Suppressor macrophage (primary cell): ENCODE measurements around the gene AFF3.

Experiments
- DNase-seq, 4 experiments: peaks; one replicate each; pipeline ENCODE4 v3.0.0-alpha.2; 2020 to 2022

The AFF3 gene

GRCh38 chr2:100067784-100068183, 74.6 kb downstream of the AFF3 start:
- no peak for DNase-seq

GRCh38 chr2:100066856-100067255, 75.5 kb downstream of the AFF3 start:
- no peak for DNase-seq

DNA sequence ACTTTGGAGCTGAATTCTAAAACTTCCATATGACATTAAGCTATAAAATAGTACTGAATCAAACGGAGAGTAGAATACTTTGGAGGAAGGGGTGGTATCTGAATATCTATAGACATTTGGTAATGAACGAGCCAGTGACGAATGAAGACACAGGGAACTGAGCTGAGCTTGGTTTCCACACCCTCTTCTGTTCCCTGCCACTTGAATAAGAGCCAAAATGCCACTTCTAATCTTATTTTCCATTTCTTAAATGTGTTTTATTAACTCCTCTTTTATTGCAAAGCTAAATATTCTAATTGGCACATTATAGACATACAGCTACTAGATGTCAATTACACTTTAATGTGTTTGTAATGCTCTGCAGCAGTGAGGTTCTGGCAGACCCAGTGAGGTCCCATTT, 76.1 kb downstream of the AFF3 start:
- peak in 2 of 4 experiments; percentile 9 to 27 for DNase-seq

GRCh38 chr2:100064592-100065428, 77.6 kb downstream of the AFF3 start:
- DNase-seq = no peak

- DNase-seq = no peak
These were observed 78.2 kb downstream of the AFF3 start for GRCh38 chr2:100064165-100064564.

DNA sequence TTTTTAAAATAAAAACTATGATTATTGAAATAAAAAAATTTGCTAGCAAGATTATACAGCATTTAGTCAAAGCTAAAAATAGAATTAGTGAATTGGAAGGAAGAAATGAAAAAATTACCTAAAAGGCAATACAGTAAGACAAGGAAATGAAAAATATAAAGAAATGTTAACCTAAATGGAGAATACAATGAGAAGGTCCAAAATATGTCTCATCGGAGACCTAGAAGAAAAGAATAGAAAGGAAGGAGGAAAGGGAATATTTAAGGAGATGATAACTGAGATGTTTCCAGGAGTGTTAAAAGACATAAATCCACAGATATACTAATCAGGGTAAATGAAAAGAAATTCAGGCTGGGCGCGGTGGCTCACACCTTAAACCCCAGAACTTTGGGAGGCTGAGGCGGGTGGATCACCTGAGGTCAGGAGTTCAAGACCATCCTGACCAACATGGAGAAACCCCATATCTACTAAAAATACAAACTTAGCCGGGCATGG, 78.9 kb downstream of the AFF3 start:
- no peak for DNase-seq

GRCh38 chr2:100062336-100062735, 80.1 kb downstream of the AFF3 start:
- peak; percentile 20 to 74 (median 54) for DNase-seq

- no peak for DNase-seq
These were observed 81.5 kb downstream of the AFF3 start for GRCh38 chr2:100060875-100061274.

DNA sequence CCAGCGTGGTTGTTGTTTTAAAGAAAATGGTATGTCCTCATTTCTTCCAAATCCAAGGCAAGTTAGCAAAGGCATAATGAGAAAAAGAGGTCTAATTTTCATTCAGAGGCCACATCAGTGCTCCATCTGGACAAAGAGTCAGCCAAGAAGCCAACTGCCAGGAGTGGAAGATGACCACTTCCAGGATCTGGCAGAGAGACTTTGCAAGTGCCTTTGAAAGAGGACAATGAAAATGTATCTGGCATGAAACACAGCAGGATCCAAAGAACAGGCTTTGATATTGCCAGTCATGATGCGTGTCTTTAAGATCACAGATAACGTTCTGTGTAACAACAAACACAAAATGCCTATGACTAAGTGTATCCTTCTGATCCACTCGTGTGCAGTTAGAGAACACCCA, 82.8 kb downstream of the AFF3 start:
- no peak for DNase-seq

DNA sequence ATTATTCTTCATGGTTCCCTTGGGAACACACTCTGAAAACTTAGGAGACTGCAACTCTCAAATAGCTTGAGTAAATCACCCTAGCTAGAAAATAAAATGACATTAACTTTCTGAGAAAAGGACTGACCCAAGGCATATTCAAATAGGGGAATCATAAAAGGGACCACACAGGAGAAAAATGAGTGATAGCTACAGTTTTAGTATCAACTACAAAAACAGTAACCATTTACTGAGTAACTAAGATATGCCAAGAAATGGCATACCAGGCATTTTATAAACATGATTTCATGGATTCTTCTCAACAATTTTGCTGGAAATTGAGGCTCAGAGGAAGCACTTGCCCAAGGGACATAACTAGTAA, 84.5 kb downstream of the AFF3 start:
- no peak for DNase-seq

GRCh38 chr2:100054426-100054825, 88.0 kb downstream of the AFF3 start:
- DNase-seq = no peak

DNA sequence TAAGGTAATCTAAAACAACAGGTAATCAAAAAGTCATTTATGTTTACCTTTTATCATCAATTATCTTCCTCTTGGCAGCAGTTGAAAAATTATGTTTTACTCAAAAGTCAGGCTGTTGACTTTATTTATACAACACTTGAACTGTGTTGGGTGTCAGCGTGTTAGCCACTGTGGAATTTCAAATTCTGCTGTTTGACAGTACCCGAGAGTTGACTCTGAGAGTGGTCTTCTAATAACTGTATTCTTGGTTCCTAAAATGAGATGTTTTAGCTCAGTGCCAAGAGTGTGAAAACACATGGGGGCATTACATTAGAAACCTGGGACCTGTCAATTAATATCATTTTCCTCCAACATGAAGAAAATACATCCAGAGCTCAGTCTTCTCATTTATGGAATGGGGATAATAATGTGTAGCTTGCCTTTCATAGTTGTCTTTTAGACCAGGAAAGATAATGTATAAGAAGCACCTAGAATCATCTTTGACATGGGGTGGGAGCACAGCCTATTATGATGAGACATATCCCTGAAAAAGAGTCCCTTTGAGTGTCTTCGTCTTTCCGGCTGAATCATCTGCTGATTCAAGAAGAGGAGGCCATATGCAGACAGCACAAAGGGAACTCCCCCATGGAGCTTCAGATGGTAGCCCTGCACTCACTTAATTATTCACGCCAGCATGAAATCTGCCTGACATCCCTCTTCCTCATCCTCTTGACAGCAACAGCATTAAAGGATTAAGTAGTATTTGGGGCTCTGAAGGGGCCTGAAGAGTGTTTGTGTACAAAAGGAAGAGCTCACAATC, 89.1 kb downstream of the AFF3 start:
- no peak for DNase-seq

GRCh38 chr2:100052650-100053049, 89.7 kb downstream of the AFF3 start:
- DNase-seq = no peak

- no peak for DNase-seq
These were observed 91.1 kb downstream of the AFF3 start for GRCh38 chr2:100051253-100051652.

GRCh38 chr2:100050685-100051084, 91.7 kb downstream of the AFF3 start:
- DNase-seq = no peak

DNA sequence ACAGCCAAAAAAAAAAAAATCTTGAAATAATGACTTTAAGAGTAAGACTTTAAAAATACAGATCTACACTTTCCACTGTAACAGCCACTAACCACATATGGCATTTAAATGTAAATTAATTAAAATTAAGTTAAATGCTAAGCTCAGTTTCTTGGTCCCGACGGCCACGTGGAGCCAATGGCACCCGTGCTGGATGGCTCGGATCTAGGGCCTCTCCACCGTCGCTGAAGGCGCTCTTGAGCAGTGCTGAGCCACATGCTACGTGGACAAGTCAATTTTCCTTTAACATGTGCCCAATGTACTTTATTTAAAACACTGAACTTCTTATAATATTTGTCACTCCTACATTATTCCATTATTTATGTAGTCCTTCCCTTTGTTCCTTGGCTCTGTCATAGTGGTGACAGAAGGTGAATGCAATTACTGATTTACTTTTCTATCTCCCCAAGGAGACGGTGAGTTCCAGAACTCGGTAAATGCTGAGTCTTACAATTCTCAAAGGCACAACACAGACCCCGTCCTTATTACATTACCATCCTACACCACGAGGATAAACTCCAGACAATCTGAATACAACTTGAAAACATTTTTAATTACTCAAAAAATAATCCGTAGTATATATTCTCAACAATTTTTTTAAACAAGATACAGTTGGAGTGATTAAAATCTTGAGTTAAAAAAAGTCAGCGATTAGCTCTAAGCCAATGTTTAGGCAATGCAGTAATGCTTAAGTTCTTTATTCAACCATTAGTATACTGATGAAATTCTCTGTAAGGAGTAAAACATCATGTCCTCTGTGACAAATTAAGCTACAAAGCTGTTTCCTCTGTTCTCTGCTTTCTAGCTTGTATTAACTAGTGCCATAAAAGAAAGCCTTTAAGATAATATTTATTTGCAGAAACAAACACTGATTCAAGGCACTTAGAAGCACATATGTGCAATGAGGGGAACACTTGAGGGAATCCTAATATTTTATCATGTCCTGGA, 95.1 kb downstream of the AFF3 start:
- no peak for DNase-seq

- no peak for DNase-seq
These were observed 97.4 kb downstream of the AFF3 start for GRCh38 chr2:100045000-100045399.

- DNase-seq = no peak
These were observed 98.5 kb downstream of the AFF3 start for GRCh38 chr2:100043891-100044255.

GRCh38 chr2:100043081-100043890, 99.1 kb downstream of the AFF3 start:
- no peak for DNase-seq

- DNase-seq = peak; percentile 24 to 64 (median 39)
These were observed 99.8 kb downstream of the AFF3 start for GRCh38 chr2:100042562-100042961.

GRCh38 chr2:100041946-100042345, 100.4 kb downstream of the AFF3 start:
- DNase-seq = no peak

GRCh38 chr2:100041385-100041784, 101.0 kb downstream of the AFF3 start:
- no peak for DNase-seq
